Inflammatory macrophage treated with lipopolysaccharide for 1 hour (primary cell): ENCODE measurements around the gene ZNF324.
"Not testable (repeated sequence)": the region's sequence is repeated elsewhere in the genome, so short reads cannot be mapped to it uniquely, and the experiment has no call there.

ENCODE experiments used
- DNase-seq, 2 donors: peaks; one replicate each; pipeline ENCODE4 v3.0.0-alpha.2; 2020 to 2022

The ZNF324 gene

DNA sequence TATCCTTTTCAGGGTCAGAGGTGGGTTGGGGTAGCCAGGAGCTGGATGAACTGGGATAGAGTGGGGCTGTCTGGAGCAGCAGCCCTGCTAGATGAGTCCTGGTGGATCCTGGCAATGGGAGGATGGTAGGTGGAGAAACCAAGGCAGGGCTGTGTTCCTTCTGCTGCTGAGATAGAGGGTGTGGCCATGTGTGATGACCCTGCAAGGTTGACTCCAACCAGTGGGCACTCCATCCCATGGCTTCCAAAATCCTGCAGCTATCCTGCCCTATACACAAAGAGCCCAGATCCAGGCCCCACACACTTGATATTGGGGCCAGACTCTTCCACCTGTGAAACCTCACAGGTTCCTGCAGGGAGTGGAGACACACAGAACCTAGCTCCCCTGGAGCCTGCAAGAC, 6.9 kb downstream of the ZNF324 start:
- DNase-seq: no peak

GRCh38 chr19:58474291-58474996, 7.6 kb downstream of the ZNF324 start:
- no peak for DNase-seq

DNA sequence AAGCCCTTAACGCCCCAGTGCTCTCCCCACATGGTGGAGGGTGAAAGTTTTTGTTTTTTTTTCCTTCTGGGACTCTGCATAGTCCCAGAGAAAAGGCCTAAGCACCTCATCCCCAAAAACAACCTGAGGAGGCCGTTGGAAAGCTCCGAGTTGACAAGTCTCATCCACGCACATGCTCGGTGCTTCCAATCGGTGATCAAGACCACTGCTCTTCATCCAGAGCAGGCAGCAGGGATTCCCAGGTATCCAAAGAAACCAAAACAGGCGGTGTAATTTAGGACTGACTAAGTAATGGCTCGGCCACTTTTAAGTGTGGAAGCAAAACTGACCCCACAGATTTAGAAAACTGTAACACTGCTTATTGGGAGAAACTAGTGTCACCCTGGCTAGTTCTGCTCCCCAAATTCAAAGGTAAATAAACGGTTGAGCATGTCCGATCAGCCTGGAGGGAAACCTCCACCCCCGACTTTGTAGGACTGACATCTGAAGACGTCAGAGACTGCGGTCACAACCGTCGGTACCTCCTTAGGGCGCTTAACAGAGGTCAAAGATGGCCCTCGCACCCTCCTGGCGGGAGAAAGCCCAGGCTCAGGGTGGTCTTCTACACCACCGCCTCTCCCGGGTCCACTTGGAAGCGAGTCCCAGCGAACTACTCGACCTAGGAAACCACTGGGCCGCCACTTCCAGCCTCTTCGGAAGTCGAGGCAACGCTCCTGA, 8.3 kb downstream of the ZNF324 start:
- peak in 1 of 2 donors; percentile 5 for DNase-seq

GRCh38 chr19:58475714-58476497, 9.0 kb downstream of the ZNF324 start, which contains the start of gene ZNF446:
ZNF446 (plus strand) TSS chr19:58476352; CDS start chr19:58477219, 867 bp downstream.
- peak; percentile 91 to 95 for DNase-seq

- no peak for DNase-seq
Measured at GRCh38 chr19:58476498-58477015, 9.7 kb downstream of the ZNF324 start.

GRCh38 chr19:58477130-58477529, 10.2 kb downstream of the ZNF324 start:
- DNase-seq: no peak

GRCh38 chr19:58477871-58478270, 11.0 kb downstream of the ZNF324 start:
- DNase-seq: no peak

GRCh38 chr19:58479303-58479702, 12.4 kb downstream of the ZNF324 start:
- no peak for DNase-seq

DNA sequence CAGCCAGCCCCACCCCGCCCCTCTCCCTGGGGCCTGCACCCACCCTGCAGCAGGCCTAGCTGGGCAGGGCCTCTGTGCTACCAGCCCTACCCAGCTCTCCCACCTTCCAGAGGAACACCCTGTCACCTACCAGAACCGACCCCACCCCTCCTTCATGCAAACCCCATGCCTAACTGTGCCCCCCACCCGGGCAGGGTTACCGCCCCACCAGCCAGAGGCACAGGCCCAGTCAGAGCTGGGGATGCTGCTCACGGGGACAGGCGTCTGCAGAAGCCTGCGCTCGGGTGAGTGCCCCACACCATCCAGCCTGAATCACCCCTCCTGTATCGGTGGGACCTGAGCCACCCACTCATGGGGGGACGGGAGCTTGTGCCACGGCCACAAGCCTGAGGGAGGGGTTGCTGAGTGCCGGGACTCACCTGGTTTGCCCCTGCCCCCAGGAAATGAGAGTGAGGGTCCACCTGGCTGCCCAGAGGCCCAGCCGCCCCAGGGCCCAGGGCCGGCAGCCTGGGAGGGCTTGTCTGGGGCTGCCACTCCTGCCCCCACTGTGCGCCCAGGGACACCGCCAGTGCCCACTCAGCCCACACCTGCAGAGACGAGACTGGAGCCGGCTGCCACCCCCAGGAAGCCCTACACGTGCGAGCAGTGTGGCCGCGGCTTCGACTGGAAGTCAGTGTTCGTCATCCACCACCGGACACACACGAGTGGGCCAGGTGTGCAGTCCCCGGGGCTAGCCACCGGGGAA, 13.0 kb downstream of the ZNF324 start:
- DNase-seq: no peak

- no peak for DNase-seq
Measured at GRCh38 chr19:58480481-58480830, 13.6 kb downstream of the ZNF324 start.

- no peak for DNase-seq
Measured at GRCh38 chr19:58480831-58481230, 14.0 kb downstream of the ZNF324 start.

GRCh38 chr19:58482372-58482771, 15.5 kb downstream of the ZNF324 start:
- DNase-seq: no peak

- DNase-seq: no peak
Measured at GRCh38 chr19:58483776-58484175, 16.9 kb downstream of the ZNF324 start.

DNA sequence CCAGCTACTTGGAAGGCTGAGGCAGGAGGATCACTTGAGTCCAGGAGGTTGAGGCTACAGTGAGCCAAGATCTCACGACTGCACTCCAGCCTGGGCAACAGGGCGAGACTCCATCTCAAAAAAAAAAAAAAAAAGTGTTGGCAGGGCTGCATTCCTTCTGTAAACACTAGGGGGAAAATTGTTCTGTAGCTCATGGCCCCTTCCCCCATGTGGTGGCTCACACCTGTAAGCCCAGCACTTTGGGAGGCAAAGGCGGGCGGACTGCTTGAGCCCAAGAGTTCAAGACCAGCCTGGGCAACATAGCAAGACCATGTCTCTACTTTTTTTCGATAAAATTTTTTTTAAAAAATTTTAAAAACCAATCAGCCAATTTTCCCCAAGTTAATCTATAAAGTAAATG, 17.5 kb downstream of the ZNF324 start:
- DNase-seq: not testable (repeated sequence)

DNA sequence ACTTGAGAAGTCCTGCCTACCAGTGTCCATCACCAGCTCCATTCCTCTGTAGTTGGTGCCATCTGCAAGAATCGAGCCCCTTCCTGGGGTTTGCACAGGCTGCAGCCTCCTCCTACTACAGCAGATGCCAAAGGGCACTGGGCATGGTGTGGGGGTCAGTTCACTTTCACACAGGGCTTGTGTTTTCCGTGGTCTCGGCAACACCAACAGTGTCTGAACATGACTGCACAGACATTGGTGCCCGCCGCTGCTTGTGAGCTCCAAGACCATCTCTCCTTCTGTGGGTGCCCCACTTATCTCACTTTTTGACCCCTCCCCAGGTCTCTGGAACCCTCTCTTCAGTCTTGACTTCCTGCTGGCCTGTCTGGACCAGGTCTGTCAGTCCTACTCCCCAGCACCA, 24.5 kb downstream of the ZNF324 start:
- no peak for DNase-seq

GRCh38 chr19:58492265-58492664, 25.4 kb downstream of the ZNF324 start:
- no peak for DNase-seq

- DNase-seq: no peak
Measured at GRCh38 chr19:58497634-58498170, 30.8 kb downstream of the ZNF324 start.

DNA sequence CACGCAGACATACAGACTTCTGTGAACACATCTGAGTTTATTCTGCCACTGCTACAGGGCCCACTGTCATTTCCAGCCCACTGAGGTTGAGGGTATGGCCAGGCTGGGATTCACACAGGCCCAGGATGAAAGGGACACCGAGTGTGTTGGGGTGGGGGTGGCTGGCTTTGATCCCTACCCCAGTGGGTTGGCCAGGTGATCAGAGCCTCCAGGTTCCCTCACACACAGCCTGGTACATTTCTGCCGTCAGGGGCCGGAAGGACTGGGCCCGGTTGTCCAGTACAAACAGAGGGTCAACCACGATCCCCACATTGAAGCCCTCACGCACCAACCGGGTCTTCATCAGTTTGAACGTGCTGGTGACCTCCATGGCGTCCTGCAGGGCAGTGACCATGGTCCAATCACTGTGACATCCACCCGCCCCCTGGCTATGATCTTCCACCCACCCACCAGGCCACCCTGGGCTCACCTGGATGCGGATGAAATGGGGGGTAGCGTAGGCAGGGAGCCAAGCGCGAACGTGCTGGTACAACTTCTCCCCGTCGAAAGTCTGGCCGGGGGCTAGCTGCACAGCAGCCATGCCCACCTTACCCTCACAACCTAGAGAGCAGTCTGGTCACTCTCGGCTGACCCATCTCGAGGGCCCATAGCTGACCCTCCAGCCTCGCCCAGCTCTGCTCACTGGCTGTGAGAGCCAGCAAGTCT, 31.6 kb downstream of the ZNF324 start:
- no peak for DNase-seq

DNA sequence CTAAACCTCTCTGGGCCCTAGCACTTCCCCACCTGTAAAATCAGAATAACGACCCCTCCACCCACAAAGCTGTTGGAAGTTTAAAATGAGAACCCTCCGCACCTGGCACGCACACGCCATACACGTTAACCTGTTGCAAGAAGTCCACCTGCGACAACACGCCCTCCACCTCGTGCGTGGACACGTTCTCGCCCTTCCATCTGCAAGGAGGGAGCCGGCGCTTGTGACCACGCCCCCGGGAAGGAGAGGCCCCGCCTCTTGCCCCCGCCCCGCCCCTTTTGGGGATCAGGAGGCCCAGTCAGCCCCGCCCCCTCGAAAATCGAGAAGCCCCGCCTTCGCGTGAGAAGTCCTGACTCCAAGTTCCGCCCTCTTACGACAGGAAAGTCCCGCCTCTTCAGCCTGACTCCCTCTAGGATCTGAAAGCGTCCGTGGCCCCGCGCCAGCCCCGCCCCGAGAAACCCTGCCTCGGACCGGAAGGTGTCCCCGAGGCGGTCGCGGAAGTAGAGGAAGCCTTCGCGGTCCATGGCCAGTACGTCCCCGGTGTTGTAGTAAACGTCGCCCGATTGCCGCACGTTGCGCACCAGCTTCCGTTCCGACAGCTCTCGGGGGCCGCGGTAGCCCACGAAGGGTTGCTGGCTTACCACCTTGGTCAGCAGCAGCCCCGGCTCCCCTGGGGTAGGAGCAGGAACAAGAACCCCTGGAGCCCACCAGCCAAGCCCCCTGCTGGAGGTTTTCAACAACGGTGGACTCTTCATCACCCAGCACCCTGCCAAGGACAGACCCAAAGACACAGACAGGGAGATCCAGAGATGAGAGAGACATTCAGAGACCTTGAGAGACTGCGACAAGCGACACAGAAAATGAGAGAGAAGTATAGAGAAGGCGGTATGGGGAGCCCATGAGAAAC, 32.4 kb downstream of the ZNF324 start:
- DNase-seq: peak; percentile 100

DNA sequence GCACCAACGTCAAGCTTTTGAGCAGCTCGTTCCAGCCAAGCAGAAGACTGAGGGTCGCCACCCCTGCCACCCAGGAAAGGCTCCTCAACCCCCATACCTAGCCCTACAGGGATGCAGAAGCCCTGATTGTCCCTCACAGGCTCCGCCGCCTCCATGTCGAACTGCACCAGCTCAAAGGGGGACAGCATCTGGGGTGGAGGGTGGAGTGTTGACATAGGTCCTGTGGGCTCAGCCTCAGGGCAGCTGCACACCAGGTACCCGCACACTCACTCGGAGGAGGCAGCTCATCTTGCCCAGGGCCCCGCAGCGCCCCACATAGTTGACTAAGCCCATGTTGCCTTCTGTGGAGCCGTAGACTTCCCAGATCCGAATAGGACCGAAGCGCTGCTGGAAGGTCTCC, 33.4 kb downstream of the ZNF324 start:
- DNase-seq: no peak
